HepG2 (cell line): Measurements from ENCODE around the gene CRMP1.

ENCODE experiments used
- KLF9 ChIP-seq: IDR thresholded peaks from 2 replicates; pipeline ENCODE4 v1.6.1; 2016; ENCODE audit warnings: low read depth
- NR2C2 ChIP-seq: sonication (generic); formaldehyde crosslinking; IDR thresholded peaks from 2 replicates; pipeline ENCODE4 v1.4.0; 2020; ENCODE audit warnings: missing genetic modification reagents, mild to moderate bottlenecking, moderate library complexity, borderline replicate concordance
- POLR2AphosphoS2 ChIP-seq: IDR thresholded peaks from 2 replicates; pipeline ENCODE4 v1.6.1; 2011; ENCODE audit warnings: low read depth, low read length, improper control_type of control experiment
- TF ChIP-seq, protein P1 (sequence below): sonication (generic); formaldehyde crosslinking; IDR thresholded peaks from 2 replicates; pipeline ENCODE4 v1.5.0; 2020; ENCODE audit warnings: mild to moderate bottlenecking, missing genetic modification reagents, moderate library complexity
- TF ChIP-seq, protein P2 (sequence below): IDR thresholded peaks from 2 replicates; pipeline ENCODE4 v1.6.1; 2012; ENCODE audit warnings: low read length, improper control_type of control experiment
- TF ChIP-seq, protein P3 (sequence below): IDR thresholded peaks from 2 replicates; pipeline ENCODE4 v1.6.1; 2016

DNA sequence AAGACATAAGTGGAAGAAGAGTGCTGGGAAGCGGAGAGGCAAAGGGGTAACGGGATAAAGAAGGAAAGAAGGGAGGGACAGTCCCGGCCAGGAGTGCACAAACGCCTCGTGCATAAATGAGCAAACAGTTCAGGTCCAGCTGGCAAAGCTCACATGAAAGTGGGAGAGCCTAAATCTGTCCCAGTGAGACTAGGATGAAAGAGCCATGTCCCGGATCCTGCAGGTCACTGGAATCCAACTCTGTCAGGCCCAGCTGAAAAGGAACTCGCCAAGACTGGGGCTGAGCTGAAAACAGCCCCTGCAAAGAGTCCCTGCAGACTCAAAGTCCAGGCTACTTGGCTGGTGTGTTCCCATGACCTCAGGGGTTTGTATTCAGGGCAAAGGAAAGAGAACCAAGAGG lies 38.0 kb upstream of the CRMP1 start:
- TF ChIP-seq, protein P1, sequence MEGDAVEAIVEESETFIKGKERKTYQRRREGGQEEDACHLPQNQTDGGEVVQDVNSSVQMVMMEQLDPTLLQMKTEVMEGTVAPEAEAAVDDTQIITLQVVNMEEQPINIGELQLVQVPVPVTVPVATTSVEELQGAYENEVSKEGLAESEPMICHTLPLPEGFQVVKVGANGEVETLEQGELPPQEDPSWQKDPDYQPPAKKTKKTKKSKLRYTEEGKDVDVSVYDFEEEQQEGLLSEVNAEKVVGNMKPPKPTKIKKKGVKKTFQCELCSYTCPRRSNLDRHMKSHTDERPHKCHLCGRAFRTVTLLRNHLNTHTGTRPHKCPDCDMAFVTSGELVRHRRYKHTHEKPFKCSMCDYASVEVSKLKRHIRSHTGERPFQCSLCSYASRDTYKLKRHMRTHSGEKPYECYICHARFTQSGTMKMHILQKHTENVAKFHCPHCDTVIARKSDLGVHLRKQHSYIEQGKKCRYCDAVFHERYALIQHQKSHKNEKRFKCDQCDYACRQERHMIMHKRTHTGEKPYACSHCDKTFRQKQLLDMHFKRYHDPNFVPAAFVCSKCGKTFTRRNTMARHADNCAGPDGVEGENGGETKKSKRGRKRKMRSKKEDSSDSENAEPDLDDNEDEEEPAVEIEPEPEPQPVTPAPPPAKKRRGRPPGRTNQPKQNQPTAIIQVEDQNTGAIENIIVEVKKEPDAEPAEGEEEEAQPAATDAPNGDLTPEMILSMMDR (CRISPR knock-in tag), result no peak
- TF ChIP-seq POLR2AphosphoS2 (no peak), NR2C2 (no peak), KLF9 (CRISPR knock-in tag) (no peak)
- TF ChIP-seq, protein P2, sequence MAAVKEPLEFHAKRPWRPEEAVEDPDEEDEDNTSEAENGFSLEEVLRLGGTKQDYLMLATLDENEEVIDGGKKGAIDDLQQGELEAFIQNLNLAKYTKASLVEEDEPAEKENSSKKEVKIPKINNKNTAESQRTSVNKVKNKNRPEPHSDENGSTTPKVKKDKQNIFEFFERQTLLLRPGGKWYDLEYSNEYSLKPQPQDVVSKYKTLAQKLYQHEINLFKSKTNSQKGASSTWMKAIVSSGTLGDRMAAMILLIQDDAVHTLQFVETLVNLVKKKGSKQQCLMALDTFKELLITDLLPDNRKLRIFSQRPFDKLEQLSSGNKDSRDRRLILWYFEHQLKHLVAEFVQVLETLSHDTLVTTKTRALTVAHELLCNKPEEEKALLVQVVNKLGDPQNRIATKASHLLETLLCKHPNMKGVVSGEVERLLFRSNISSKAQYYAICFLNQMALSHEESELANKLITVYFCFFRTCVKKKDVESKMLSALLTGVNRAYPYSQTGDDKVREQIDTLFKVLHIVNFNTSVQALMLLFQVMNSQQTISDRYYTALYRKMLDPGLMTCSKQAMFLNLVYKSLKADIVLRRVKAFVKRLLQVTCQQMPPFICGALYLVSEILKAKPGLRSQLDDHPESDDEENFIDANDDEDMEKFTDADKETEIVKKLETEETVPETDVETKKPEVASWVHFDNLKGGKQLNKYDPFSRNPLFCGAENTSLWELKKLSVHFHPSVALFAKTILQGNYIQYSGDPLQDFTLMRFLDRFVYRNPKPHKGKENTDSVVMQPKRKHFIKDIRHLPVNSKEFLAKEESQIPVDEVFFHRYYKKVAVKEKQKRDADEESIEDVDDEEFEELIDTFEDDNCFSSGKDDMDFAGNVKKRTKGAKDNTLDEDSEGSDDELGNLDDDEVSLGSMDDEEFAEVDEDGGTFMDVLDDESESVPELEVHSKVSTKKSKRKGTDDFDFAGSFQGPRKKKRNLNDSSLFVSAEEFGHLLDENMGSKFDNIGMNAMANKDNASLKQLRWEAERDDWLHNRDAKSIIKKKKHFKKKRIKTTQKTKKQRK, result no peak
- TF ChIP-seq, protein P3, sequence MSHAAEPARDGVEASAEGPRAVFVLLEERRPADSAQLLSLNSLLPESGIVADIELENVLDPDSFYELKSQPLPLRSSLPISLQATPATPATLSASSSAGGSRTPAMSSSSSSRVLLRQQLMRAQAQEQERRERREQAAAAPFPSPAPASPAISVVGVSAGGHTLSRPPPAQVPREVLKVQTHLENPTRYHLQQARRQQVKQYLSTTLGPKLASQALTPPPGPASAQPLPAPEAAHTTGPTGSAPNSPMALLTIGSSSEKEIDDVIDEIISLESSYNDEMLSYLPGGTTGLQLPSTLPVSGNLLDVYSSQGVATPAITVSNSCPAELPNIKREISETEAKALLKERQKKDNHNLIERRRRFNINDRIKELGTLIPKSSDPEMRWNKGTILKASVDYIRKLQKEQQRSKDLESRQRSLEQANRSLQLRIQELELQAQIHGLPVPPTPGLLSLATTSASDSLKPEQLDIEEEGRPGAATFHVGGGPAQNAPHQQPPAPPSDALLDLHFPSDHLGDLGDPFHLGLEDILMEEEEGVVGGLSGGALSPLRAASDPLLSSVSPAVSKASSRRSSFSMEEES, result no peak
